HEK293 (cell line): Measurements from ENCODE around the gene PCYOX1L.

Source experiments
- BCL11B ChIP-seq: fragments of 450-650 bp; formaldehyde crosslinking; IDR thresholded peaks from 2 replicates; pipeline ENCODE4 v1.5.1; 2016; ENCODE audit warnings: low read depth, missing biosample characterization, missing genetic modification characterization
- ZBTB20 ChIP-seq: fragments of 450-650 bp; formaldehyde crosslinking; IDR thresholded peaks from 2 replicates; pipeline ENCODE4 v1.5.1; 2016; ENCODE audit warnings: missing biosample characterization, missing genetic modification characterization
- ZNF184 ChIP-seq: fragments of 450-650 bp; IDR thresholded peaks from 2 replicates; pipeline ENCODE4 v1.5.1; 2018; ENCODE audit warnings: missing biosample characterization, mild to moderate bottlenecking, missing genetic modification characterization
- ZNF239 ChIP-seq: fragments of 450-650 bp; formaldehyde crosslinking; IDR thresholded peaks from 2 replicates; pipeline ENCODE4 v1.5.1; 2016; ENCODE audit warnings: missing biosample characterization, missing genetic modification characterization
- ZNF335 ChIP-seq: fragments of 450-650 bp; formaldehyde crosslinking; conservative IDR thresholded peaks from 2 replicates; pipeline ENCODE4 v1.5.1; 2016; ENCODE audit warnings: missing biosample characterization, missing genetic modification characterization
- ZNF768 ChIP-seq: fragments of 450-650 bp; formaldehyde crosslinking; IDR thresholded peaks from 2 replicates; pipeline ENCODE4 v1.5.1; 2018; ENCODE audit warnings: missing biosample characterization, mild to moderate bottlenecking, missing genetic modification characterization
- TF ChIP-seq, protein P1 (sequence below): fragments of 450-650 bp; formaldehyde crosslinking; IDR thresholded peaks from 2 replicates; pipeline ENCODE4 v1.5.1; 2016; ENCODE audit warnings: missing biosample characterization, missing genetic modification characterization

- TF ChIP-seq ZNF239 (tag by site-specific recombination) (no peak), ZNF335 (tag by site-specific recombination) (no peak), BCL11B (tag by site-specific recombination) (no peak), ZBTB20 (tag by site-specific recombination) (no peak), ZNF184 (tag by site-specific recombination) (no peak), ZNF768 (tag by site-specific recombination) (no peak)
- TF ChIP-seq, protein P1, sequence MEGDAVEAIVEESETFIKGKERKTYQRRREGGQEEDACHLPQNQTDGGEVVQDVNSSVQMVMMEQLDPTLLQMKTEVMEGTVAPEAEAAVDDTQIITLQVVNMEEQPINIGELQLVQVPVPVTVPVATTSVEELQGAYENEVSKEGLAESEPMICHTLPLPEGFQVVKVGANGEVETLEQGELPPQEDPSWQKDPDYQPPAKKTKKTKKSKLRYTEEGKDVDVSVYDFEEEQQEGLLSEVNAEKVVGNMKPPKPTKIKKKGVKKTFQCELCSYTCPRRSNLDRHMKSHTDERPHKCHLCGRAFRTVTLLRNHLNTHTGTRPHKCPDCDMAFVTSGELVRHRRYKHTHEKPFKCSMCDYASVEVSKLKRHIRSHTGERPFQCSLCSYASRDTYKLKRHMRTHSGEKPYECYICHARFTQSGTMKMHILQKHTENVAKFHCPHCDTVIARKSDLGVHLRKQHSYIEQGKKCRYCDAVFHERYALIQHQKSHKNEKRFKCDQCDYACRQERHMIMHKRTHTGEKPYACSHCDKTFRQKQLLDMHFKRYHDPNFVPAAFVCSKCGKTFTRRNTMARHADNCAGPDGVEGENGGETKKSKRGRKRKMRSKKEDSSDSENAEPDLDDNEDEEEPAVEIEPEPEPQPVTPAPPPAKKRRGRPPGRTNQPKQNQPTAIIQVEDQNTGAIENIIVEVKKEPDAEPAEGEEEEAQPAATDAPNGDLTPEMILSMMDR (tag by site-specific recombination) = no peak
Measured at GRCh38 chr5:149319174-149319573, 38.7 kb upstream of the PCYOX1L start.
